NCI-H2029 treated with DMSO at 0.1 percent for 48 hours (cell line): ENCODE measurements around the gene WDR72.

ENCODE experiments used
- DNase-seq: peaks from one replicate; lab custom pipeline; 2025; lab: John Stamatoyannopoulos, UW

The WDR72 gene

GRCh38 chr15:53534105-53534839, 225.2 kb downstream of the WDR72 start:
- no peak for DNase-seq

GRCh38 chr15:53530761-53531160, 228.7 kb downstream of the WDR72 start:
- DNase-seq: no peak

- DNase-seq: no peak
These were observed 231.5 kb downstream of the WDR72 start for GRCh38 chr15:53527996-53528395.

GRCh38 chr15:53525894-53526293, 233.6 kb downstream of the WDR72 start:
- no peak for DNase-seq

GRCh38 chr15:53522991-53523390, 236.5 kb downstream of the WDR72 start:
- peak; percentile 54 for DNase-seq

GRCh38 chr15:53520996-53521395, 238.5 kb downstream of the WDR72 start:
- DNase-seq: no peak

- no peak for DNase-seq
These were observed 246.0 kb downstream of the WDR72 start for GRCh38 chr15:53513431-53513830.

- no peak for DNase-seq
These were observed 247.4 kb downstream of the WDR72 start for GRCh38 chr15:53512029-53512428.

GRCh38 chr15:53511175-53511574, 248.3 kb downstream of the WDR72 start:
- peak; percentile 51 for DNase-seq

DNA sequence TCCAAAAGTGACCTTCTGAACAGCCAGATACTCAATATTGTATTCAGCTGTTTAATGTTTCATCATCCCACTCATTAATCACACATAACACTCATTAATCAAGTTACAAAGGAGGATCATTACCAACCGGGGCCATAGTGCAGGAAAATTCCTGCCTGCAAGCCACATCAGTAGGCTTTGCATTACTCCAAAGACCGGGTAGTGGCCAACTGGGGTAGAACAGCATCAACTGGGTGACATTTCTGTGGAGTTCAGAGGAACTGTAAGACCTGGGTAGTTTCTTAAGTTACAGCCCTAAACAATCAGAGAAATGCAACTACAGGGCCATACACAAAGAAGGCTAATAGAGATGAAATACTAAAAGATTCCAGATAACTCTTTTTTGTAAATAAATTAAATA, 253.1 kb downstream of the WDR72 start:
- DNase-seq: no peak

DNA sequence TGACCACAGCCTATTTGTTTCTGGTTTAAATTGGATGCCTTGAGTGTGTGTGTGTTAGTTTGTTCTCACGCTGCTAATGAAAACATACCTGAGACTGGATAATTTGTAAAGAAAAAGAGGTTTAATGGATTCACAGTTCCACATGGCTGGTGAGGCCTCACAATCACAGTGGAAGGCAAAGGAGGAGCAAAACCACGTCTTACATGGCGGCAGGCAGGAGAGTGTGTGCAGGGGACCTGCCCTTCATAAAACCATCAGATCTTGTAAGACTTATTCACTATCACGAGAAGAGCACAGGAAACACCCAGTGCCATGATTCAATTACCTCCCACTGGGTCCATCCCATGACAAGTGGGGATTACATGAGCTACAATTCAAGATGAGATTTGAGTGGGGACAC, 260.5 kb downstream of the WDR72 start:
- DNase-seq: no peak

DNA sequence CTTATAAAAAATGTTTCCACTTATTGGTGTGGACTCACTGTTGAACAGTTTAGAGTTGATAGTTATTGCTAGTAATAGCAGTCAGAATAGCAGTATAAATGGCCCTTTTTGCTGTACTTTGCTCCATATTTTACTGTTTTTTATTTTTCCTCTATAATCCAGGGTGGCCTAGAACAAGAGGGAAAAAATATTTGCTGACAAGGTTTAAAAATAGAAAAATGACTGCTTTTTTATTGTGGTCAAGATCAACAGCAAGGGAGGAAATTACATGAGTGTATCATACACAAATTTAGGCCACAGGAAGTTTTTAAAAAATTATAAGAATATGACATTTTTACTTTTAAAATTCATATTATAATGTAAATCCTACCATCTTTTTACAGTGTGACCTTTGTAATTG, 269.1 kb downstream of the WDR72 start:
- DNase-seq: no peak

DNA sequence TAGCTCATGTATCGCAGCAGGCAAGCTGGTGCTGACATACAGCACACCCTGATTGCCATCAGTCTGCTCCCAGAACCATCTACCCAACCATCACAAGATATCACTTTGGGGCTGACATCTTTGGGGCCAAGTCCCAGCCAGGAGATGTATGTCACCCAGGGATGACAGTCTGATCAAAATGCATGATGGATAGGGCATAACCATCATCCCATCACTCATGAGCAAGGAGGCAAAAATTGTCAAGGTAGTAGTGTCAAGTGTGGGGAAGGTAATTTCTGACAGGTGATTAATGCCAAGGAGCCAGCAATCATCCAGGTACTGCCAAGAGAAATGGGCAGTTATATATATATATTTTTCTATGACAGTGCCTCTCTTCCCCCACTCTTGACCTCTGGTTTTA, 277.4 kb downstream of the WDR72 start:
- DNase-seq: no peak

- DNase-seq: no peak
These were observed 281.3 kb downstream of the WDR72 start for GRCh38 chr15:53477981-53478766.

GRCh38 chr15:53473886-53474285, 285.6 kb downstream of the WDR72 start:
- DNase-seq: no peak

DNA sequence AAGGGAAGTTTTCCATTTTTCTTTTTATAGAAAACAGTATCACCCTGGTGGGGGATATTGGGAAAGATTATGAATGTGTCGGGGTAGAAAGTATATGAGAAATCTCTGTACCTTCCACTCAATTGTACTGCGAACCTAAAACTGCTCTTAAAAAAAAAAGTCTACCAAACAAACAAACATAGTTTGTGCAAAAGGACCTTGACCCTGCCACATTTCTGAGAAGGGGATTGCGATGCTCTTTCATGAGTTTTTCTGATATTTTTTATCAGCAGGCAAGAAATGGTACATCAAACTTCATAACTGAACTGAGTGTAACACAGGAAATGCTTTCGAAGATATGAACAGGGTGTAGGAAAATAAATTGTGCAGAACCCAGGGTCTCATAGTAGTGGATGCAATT, 286.0 kb downstream of the WDR72 start:
- DNase-seq: no peak

- DNase-seq: no peak
These were observed 286.6 kb downstream of the WDR72 start for GRCh38 chr15:53472883-53473282.

DNA sequence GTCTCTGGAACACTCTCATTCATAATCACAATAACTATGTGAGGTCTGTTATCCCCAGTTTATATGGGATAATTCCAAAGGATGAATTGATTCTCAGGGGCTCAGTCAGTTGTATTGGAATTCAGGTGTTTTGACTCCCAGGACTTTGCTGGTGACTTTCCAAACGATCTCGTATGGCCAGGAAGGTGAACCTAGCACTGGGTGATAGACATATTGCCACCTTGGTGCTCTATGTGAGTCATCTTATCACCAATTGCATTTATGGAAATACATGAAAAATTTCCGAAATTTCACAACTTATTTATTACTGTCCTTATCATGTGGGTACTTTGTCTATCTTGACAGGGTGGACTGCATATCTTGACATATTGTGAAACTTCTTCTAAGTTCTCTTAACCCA, 287.3 kb downstream of the WDR72 start:
- DNase-seq: no peak

GRCh38 chr15:53470743-53471142, 288.7 kb downstream of the WDR72 start:
- no peak for DNase-seq

DNA sequence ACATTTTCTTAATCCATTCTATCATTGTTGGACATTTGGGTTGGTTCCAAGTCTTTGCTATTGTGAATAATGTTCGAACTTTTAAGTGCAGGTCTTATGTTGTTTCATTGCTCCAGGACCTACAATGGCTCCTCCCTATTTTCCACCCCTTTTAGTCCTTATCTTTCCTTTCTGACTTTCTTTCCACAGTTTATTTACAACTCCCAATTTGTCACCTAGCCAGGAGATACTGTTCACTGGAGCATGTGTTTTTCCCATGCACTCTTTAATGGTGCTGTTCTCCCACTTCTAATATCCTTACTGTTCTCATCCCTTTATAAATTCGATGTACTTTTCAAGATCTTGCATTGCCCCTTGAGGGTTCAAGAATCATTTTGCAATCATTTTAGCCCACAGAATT, 290.0 kb downstream of the WDR72 start:
- DNase-seq: no peak
